Measurements from ENCODE around the gene PCDHGA6.

Gene PCDHGA6

GRCh38 chr5:141422742-141423291 lies 49.1 kb downstream of the PCDHGA6 start:
- FAIRE-seq: no peak

- no peak for FAIRE-seq
These were observed 54.2 kb downstream of the PCDHGA6 start for GRCh38 chr5:141427783-141428426.

All from endometrium (tissue), 2 donors.